Right forelimb (tissue), 1 donor: ENCODE measurements around the gene NSD1.
"Not testable (repeated sequence)": the region's sequence is repeated elsewhere in the genome, so short reads cannot be mapped to it uniquely, and the experiment has no call there.

ENCODE experiments used
- DNase-seq: peaks from one replicate; pipeline ENCODE4 v3.0.0-alpha.2; 2018

Gene NSD1

DNA sequence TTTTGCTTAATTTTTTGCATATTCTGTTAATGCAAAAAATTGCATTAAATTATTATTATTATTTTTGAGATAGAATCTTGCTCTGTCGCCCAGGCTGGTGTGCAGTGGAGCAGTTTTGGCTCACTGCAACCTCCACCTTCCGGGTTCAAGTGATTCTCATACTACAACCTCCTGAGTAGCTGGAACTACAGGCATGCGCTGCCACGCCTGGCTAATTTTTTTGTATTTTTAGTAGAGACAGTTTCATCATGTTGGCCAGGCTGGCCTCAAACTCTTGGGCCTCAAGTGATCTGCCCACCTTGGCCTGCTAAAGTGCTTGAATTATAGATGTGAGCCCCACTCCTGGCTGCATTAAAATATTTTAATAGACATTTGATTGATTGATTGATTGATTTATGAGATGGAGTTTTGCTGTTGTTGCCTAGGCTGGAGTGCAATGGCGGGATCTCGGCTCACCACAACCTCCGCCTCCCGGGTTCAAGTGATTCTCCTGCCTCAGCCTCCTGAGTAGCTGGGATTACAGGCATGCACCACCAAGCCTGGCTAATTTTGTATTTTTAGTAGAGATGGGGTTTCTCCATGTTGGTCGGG lies 44.4 kb downstream of the NSD1 start:
- not testable (repeated sequence) for DNase-seq

DNA sequence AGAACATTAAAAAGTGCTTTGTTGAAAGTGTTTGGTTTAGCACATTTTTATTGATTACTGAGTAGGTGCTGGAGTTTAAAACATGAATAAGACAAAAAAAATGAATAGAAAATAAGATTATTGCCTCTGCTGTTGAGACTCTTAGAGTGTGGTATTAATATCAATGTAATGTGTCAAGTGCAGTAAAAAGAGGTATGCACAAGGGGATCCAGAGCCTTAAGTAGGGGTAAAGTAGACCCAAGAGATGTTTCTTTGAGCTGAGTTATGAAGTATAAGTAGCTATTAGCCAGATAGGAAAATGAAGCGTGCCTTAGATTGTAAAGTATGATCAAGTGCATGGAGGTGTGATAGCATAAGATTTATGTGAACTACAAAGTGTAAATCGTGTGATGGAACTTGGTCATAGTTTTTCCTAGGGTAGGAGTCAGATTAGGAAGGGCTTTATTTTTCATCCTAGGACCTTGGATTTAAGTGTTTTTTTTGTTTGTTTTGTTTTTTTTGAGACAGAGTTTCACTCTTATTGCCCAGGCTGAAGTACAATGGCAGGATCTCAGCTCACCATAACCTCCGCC lies 45.2 kb downstream of the NSD1 start:
- DNase-seq, result no peak

DNA sequence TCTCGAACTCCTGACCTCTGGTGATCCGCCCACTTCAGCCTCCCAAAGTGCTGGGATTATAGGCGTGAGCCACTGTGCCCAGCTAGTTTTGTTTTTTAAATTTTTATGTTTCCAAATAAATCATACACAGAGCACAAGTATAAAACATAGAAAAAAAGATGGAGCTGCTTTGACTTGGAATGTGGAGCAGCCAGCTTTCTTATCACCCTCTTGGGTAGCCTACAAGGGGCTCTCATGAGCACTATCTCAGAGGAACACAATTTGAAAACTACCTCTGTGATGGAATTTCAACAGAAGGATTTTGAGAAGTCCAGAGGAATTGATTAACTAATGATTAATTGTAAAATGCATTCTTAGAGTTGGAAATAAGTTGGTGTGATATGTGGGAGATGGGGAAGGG lies 45.9 kb downstream of the NSD1 start:
- no peak for DNase-seq

DNA sequence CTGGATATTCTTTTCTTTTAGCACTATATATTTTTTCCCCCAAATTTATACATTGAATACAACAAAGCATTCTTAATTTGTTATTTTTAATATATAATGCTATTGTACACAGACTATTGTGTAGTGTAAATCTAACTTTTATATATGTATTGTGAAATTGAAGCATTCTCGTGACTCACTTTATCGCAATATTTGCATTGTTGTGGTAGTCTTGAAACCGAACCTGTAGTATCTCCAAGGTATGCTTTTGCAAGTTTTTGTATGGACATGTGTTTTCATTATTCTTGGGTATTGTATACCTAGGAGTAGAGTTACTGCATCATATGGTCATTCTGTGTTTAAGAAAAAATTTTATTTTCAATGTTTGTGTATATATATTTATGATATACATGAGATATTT lies 49.6 kb downstream of the NSD1 start:
- DNase-seq, result no peak

DNA sequence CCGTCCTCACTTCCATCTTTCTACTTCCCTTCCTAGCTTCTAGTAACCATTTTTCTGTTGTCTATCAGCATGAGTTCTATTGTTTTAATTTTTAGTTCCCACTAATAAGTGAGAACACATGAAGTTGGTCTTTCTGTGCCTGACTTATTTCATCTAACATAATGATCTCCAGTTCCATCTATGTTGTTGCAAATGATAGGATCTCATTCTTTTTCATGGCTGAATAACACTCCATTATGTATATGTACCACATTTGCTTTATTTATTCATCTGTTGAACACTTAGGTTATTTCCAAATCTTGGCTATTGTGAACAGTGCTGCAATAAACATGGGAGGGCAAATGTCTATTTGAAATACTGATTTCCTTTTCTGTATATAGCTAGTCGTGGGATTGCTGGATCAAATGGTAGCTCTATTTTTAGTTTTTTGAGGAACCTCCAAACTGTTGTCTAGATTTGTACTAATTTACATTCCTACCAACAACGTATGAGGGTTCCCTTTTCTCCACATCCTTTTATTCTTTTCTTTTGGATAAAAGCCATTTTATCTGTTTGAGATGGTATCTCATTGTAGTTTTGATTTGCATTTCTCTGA lies 50.3 kb downstream of the NSD1 start:
- DNase-seq, result no peak

DNA sequence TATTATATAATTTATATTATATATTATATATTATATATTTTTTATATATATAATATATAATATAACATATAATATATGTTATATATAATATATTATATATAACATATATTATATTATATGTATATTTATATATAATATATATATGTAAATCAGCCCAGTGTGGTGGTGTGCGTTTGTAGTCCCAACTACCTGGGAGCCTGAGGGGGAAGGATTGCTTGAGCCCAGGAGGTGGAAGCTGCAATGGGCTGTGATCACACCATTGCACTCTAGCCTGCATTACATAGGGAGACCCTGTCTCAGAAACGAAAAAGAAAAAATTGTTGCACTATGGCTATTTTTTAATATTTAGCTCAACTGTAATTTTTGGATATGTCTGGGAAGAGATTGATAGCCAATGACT lies 52.4 kb downstream of the NSD1 start:
- DNase-seq, result no peak

DNA sequence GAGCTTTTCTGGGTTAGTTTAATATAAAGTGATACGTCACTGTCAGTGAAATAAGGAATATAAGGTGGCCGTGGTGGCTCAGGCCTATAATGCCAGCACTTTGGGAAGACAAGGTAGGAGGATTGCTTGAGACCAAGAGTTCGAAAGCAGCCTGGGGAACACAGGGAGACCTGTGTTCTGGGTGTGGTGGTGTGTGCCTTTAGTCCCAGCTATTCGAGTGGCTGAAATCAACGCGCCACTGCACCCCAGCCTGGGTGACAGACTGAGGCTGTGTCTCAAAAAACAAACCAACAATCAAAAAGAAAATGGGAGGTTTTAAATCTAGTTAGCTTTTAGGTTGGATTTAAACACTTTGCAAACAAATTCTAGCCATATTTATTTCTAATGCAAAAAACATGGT lies 53.1 kb downstream of the NSD1 start:
- no peak for DNase-seq

DNA sequence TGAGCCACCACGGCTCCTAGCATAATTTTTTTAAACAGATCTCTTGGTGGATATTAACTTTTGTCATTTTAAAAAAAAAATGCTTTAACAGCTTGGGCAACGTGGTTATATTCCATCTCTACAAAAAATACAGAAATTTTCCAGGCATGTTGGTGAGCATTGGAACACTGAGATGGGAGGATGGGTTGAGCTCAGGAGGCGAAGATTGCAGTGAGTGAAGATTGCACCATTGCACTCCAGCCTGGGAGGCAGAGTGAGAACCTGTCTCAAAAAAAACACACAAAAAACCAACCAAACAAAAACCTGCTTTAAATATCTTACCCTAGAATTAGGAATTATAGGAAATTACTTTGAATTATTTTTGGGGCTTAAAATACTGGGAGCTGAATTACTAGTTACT lies 55.2 kb downstream of the NSD1 start:
- DNase-seq, result no peak

DNA sequence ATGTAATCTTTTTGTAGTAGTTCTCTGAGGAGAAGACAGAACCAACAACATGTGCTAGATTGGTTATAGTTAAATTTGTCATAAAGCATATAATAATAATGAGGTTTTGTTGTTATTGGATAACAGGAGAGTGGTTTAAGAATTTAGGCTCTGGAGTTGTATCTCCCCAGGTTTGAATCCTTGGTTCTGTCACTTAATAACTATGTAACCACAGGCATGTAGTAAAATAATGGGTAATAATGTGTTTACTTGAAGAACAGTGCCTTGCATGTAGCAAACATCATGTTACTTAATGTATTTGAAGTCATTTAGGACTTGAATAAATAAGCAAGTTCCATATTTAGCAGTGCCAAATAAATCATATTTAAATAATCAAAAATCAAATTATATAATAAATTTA lies 55.8 kb downstream of the NSD1 start:
- no peak for DNase-seq

DNA sequence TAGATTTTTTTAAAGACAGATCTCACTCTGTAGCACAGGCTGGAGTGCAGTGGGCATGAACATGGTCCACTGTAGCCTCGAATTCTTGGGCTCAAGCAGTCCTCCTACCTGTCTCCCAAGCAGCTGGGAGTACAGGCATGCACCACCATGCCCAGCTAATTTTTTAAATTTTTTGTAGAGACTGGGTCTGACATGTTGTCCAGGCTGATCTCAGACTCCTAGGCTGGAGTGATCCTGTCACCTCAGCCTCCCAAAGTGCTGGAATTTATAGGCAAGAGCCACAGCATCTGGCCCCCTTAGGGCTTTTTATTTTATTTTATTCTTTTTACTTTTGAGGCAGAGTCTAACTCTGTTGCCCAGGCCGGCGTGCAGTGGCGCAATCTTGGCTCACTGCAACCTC lies 56.4 kb downstream of the NSD1 start:
- DNase-seq, result no peak

DNA sequence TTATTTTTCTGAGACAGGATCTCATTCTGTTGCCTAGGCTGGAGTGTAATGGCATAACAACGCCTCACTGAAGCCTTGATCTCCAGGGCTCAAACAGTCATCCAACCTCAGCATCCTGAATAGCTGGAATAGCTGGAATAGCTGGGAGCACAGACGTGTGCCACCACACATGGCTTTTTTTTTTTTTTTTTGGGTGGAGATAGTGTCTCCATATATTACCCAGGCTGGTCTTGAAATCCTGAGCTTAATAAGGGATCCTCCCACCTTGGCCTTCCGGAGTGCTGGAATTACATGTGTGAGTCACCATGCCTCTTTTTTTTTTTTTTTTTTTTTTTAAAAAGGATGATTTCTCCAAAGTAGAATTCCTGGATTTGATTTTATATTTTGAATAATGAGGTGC lies 60.7 kb downstream of the NSD1 start:
- no peak for DNase-seq

DNA sequence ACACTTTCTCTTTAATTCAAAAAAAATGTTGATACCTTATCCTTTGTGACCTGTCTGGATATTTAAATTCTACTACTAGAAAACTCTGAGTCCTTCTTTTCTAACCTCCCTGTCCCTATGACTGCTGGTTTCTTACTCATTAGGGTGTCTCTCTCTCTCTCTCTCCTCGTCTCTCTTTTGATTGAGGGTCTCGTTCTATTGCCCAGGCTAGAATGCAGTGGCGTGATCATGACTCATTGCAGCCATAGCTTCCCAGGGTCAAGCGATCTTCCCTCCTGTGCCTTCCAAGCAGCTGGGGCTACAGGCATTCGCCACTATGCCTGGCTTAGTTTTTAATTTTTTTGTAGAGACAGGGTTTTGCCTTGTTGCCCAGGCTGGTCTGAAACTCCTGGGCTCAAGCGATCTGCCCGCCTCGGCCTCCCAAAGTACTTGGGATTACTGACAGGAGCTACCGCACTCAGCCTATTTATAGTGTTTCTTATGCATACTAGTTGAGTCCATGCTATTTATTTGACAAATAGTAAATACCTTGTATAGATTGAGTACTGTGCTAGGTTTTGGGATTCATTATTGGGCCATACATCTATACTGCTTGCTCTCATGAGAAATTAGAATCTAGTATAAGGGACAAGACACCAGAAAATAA lies 61.9 kb downstream of the NSD1 start:
- no peak for DNase-seq

DNA sequence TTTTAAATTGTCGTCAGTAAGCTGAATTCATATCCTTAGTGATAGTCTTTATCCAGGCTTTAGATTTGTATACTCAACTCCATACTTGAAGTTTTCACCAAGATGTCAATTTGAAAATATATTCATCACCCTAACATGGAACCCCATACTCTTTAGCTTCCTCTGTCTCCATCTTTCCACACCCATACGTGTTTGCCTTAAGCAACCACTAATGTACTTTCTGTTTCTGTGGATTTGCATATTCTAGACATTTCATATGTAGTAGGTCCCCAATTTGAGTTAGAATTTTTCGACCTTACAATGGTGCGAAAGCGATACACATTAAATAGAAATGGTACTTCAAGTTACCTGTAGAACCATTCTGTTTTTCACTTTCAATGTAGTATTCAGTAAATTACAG lies 65.2 kb downstream of the NSD1 start:
- DNase-seq, result no peak

DNA sequence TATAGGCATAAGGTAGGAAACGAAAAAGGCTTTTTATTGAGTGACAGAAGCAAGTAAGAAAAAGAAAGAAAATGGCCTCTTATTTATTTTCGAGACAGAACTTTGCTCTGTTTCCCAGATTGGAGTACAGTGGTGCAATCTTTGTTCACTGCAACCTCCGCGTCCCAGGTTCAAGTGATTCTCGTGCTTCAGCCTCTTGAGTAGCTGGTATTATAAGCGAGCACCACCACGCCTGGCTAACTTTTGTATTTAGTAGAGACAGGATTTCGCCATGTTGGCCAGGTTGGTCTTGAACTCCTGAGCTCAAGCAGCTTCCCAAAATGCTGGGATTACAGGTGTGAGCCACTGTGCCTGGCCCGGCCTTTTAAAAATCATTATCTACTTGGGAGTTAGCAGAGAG lies 70.7 kb downstream of the NSD1 start:
- no peak for DNase-seq

DNA sequence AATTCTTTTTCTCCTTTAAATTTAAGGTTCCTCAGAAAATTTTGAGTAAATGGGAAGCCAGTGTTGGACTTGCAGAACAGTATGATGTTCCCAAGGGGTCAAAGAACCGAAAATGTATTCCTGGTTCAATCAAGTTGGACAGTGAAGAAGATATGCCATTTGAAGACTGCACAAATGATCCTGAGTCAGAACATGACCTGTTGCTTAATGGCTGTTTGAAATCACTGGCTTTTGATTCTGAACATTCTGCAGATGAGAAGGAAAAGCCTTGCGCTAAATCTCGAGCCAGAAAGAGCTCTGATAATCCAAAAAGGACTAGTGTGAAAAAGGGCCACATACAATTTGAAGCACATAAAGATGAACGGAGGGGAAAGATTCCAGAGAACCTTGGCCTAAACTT lies 76.0 kb downstream of the NSD1 start:
- DNase-seq, result no peak

DNA sequence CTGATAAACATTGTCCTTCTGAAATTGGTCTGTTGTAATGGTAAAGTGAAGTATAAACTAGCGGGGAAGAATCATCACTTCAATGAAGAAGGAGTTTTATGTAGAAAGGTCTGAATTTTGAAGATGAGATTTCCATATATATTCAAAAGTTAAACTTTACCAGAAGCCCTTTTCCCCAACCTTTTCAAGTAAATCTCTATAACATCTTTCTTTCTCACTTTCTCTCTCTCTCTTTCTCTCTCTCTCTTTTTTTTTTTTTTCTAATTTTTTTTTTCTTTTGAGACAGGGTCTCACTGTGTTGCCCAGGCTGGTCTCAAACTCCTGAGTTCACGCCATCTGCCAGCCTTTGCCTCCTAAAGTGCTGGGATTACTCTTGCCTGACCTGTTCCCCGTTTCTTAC lies 78.7 kb downstream of the NSD1 start:
- DNase-seq, result no peak

DNA sequence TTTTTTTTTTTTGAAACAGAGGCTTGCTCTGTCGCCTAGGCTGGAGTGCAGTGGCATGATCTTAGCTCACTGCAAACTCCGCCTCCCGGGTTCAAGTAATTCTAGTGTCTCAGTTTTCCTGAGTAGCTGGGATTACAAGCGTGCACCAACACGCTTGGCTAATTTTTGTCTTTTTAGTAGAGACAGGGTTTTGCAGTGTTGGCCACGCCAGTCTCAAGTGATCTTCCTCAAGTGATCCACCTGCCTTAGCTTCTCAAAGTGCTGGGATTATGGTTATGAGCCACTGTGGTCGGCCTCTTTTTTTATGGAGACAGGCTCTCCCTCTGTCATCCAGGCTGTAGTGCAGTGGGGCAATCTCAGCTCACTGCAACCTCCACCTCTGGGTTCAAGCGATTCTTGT lies 87.0 kb downstream of the NSD1 start:
- DNase-seq, result no peak

DNA sequence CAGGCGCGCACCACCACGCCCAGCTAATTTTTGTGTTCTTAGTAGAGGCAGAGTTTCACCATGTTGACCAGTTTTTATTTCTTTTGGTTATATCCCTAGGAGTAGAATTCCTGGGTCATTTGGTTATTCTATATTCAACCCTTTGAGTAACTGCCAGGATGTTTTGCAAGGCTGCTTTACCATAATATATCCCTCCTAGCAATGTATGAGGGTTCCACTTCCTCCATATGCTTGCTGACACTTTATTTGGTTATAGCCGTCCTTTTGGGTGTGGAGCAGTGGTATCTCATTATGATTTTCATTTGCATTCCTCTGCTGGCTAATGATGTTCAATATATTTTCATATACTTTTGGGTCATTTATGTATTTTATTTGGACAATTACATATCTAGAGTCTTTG lies 88.7 kb downstream of the NSD1 start:
- DNase-seq, result no peak

DNA sequence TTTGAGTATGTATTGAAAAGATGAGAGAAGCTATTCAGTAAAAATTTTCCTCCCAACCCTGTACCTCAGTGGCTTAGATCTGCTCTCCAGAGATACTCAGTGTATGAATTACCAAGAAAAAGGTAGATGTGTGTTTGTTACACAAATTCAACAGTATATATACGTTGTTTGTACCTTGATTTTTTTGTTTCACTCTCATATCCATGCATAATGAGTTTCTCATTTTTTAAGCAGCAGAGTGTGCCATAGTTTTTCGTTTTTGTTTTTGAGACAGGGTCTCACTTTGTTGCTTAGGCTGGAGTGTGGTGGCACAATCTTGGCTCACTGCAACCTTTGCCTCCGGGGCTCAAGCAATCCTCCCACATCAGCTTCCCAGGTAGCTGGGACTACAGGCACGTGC lies 92.2 kb downstream of the NSD1 start:
- DNase-seq, result no peak

DNA sequence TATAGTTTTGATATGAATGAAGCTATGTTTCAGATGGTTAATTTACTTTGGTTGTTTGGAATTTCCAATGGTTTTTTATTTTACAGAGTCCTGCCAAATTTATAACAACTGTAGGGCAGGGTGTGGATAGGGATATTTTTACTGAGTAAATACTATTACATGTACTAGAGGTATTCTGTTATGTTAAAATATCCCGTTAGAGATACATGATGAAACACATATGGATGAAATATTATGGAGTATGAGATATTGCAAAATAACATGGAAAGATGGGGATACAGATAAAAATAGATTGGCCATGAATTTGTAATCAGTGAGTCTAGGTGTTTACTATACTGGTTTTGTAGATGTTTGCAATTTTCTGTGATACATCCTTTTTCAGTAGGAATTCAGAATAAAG lies 93.3 kb downstream of the NSD1 start:
- no peak for DNase-seq

DNA sequence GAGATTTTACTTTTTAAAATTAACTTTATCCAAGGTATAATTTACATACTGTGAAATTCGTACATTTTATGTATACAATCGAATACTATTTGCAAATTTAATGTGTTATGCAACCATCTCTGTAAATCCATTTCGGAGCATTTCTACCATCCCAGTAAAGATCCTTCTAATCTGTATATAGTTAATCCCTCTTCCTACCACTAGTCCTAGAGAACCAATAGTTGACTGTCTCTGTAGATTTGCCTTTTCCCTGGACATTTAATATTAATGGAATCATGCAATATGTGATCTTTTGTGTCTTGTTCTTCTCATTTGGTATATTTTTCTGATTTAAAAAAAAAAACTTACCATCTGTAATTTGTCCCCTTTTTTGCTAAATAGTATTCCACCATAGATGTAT lies 95.2 kb downstream of the NSD1 start:
- DNase-seq, result no peak

DNA sequence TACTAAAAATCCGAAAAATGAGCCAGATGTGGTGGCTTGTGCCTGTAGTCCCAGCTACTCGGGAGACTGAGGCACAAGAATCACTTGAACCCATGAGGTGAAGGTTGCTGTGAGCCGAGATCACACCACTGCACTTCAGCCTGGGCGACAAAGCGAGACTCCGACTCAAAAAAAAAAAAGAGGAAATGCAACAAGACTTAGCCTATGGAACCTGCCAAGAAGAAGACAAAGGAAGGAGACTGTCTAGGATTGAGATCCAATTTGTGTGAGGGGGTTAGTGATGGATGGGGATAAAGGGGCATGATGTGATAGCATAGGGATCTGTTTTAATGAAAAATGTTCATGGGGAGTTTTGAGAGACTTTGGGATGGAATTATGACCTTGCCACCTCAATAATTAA lies 97.1 kb downstream of the NSD1 start:
- no peak for DNase-seq

DNA sequence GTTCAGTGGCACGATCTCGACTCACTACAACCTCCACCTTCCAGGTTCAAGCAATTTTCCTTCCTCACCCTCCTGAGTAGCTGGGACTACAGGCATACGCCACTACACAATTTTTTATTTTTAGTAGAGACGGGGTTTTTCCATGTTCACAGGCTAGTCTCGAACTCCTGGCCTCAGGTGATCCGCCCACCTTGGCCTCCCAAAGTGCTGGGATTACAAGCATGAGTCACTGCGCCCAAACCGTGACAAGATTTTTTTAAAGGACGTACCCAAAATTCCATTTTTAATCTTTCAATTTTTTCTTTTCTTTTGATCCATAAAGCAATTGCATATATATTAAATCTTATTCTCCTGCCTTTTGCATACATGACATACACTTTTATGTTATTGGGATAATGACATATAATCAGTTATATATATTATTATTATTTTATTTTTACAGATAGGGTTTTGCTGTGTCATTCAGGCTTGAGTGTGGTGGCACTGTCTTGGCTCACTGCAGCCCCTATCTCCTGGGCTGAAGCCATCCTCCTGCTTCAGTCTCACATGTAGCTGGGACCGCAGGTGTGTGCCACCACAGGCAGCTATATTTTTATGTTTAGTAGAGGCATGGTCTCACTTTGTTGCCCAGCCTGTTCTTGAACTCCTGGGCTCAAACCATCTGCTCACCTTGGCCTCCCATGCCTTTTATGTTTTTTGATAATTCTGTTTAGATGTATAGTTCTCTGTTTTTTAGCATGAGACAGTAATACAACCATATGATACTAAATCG lies 98.1 kb downstream of the NSD1 start:
- no peak for DNase-seq

DNA sequence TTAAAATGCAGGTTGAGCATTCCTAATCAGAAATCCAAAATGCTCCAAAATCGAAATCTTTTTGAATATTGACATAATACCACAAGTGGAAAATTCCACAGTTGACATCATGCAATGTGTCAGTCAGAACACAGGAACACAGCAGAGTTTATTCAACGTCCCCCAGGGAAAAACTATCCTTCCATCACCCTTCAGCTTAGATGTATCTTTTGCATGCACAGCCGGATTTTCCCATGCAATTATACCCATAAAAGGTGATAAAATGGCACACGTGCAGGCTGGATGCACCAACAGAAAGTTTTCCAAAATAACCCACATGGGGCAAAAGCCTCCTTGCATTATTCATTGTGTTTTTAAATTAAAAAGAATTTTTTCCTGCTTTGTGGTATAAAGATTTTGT lies 98.8 kb downstream of the NSD1 start:
- no peak for DNase-seq
